H9 (cell line): ENCODE data around the gene PLAC1. TPM values are rescaled to one million over a fixed set of nuclear protein-coding genes. Genes with fewer than 3 reads are reported as not detected.

Source experiments
- DNase-seq: peaks from one replicate; pipeline ENCODE4 v3.0.0-alpha.2; 2017
- H2AFZ ChIP-seq: one replicate; pipeline ENCODE4 v1.6.1; 2013; ENCODE audit warnings: mild to moderate bottlenecking, low read length, control low read depth, moderate library complexity
- H2AK5ac ChIP-seq: 2 replicates; pipeline ENCODE4 v1.6.1; 2013; ENCODE audit warnings: low read length, control low read depth, mixed read lengths; ENCODE audit not compliant: insufficient read length
- H2BK120ac ChIP-seq: one replicate; pipeline ENCODE4 v1.6.1; 2013; ENCODE audit warnings: low read depth, mild to moderate bottlenecking, low read length, control low read depth, inconsistent platforms; ENCODE audit not compliant: poor library complexity, severe bottlenecking
- H2BK12ac ChIP-seq: 2 replicates; pipeline ENCODE4 v1.6.1; 2013; ENCODE audit warnings: low read length, control low read depth, mixed read lengths, low read depth; ENCODE audit not compliant: insufficient read length
- H2BK15ac ChIP-seq: 2 replicates; pipeline ENCODE4 v1.6.1; 2013; ENCODE audit warnings: low read depth, low read length, control low read depth
- H2BK20ac ChIP-seq: one replicate; pipeline ENCODE4 v1.6.1; 2013; ENCODE audit warnings: low read depth, mild to moderate bottlenecking, low read length, control low read depth, inconsistent platforms; ENCODE audit not compliant: poor library complexity, severe bottlenecking
- H2BK5ac ChIP-seq: 2 replicates; pipeline ENCODE4 v1.6.1; 2013; ENCODE audit warnings: low read length, control low read depth, mixed read lengths; ENCODE audit not compliant: insufficient read length
- H3K14ac ChIP-seq: 2 replicates; pipeline ENCODE4 v1.6.1; 2013; ENCODE audit warnings: low read length, control low read depth; ENCODE audit not compliant: insufficient read depth
- H3K18ac ChIP-seq: 2 replicates; pipeline ENCODE4 v1.6.1; 2013; ENCODE audit warnings: low read depth, mild to moderate bottlenecking, mixed read lengths, low read length, control low read depth; ENCODE audit not compliant: insufficient read length
- H3K23ac ChIP-seq: 2 replicates; pipeline ENCODE4 v1.6.1; 2013; ENCODE audit warnings: low read length, control low read depth, mixed read lengths, low read depth; ENCODE audit not compliant: insufficient read length
- H3K23me2 ChIP-seq: 2 replicates; pipeline ENCODE4 v1.6.1; 2013; ENCODE audit warnings: low read depth, mild to moderate bottlenecking, mixed read lengths, low read length, control low read depth; ENCODE audit not compliant: insufficient read length, poor library complexity, severe bottlenecking
- H3K27ac ChIP-seq: 2 replicates; pipeline ENCODE4 v1.5.1; 2013; ENCODE audit warnings: low read length, control low read depth, mixed read lengths, low read depth; ENCODE audit not compliant: insufficient read length
- H3K27me3 ChIP-seq: 2 replicates; pipeline ENCODE4 v1.6.1; 2013; ENCODE audit warnings: low read length, control low read depth, inconsistent platforms; ENCODE audit not compliant: insufficient read depth
- H3K4ac ChIP-seq: 2 replicates; pipeline ENCODE4 v1.6.1; 2013; ENCODE audit warnings: low read depth, mild to moderate bottlenecking, control low read depth, inconsistent platforms, low read length, moderate library complexity
- H3K4me1 ChIP-seq: 2 replicates; pipeline ENCODE4 v1.6.1; 2013; ENCODE audit warnings: low read length, control low read depth, inconsistent platforms; ENCODE audit not compliant: insufficient read depth
- H3K4me2 ChIP-seq: 2 replicates; pipeline ENCODE4 v1.6.1; 2013; ENCODE audit warnings: low read length, control low read depth, mixed read lengths; ENCODE audit not compliant: insufficient read length, insufficient read depth
- H3K56ac ChIP-seq: 2 replicates; pipeline ENCODE4 v1.6.1; 2013; ENCODE audit warnings: low read depth, mild to moderate bottlenecking, mixed read lengths, low read length, control low read depth; ENCODE audit not compliant: insufficient read length
- H3K79me1 ChIP-seq: 2 replicates; pipeline ENCODE4 v1.6.1; 2013; ENCODE audit warnings: low read depth, mild to moderate bottlenecking, moderate library complexity, low read length, control low read depth, inconsistent platforms; ENCODE audit not compliant: insufficient read depth, poor library complexity, severe bottlenecking
- H3K79me2 ChIP-seq: 2 replicates; pipeline ENCODE4 v1.6.1; 2013; ENCODE audit warnings: low read length, control low read depth, inconsistent platforms; ENCODE audit not compliant: insufficient read depth
- H3K9ac ChIP-seq: 2 replicates; pipeline ENCODE4 v1.6.1; 2013; ENCODE audit warnings: low read length, control low read depth, mixed read lengths; ENCODE audit not compliant: insufficient read length; ENCODE audit errors: extremely low read depth
- H3K9me3 ChIP-seq: one replicate; pipeline ENCODE4 v1.6.1; 2013; ENCODE audit warnings: low read depth, low read length, inconsistent platforms; ENCODE audit not compliant: control insufficient read depth
- H3T11ph ChIP-seq: one replicate; pipeline ENCODE4 v1.6.1; 2013; ENCODE audit warnings: mild to moderate bottlenecking, low read length, control low read depth, inconsistent platforms
- H4K20me1 ChIP-seq: one replicate; pipeline ENCODE4 v1.6.1; 2013; ENCODE audit not compliant: control insufficient read depth, insufficient read length, insufficient read depth
- H4K5ac ChIP-seq: 2 replicates; pipeline ENCODE4 v1.6.1; 2013; ENCODE audit warnings: low read depth, mild to moderate bottlenecking, mixed read lengths, low read length, control low read depth; ENCODE audit not compliant: insufficient read length
- H4K8ac ChIP-seq: replicated peaks from 2 replicates; pipeline ENCODE4 v1.6.1; 2013; ENCODE audit warnings: low read length, control low read depth, mixed read lengths, low read depth; ENCODE audit not compliant: insufficient read length
- H4K91ac ChIP-seq: 2 replicates; pipeline ENCODE4 v1.6.1; 2013; ENCODE audit warnings: low read depth, mild to moderate bottlenecking, moderate library complexity, mixed read lengths, low read length, control low read depth; ENCODE audit not compliant: insufficient read length
- H3K27ac Mint-ChIP-seq, 3 experiments: 2 replicates in 2 of 3; 3 replicates in 1 of 3; pipeline ENCODE4 v1.8.0; 2020 to 2021; ENCODE audit warnings: mixed read lengths in 3 of 3, mild to moderate bottlenecking in 1 of 3, moderate library complexity in 1 of 3
- H3K27me3 Mint-ChIP-seq: 2 replicates; pipeline ENCODE4 v1.8.0; 2021; ENCODE audit warnings: low read depth, mild to moderate bottlenecking, moderate library complexity, mixed read lengths
- H3K36me3 Mint-ChIP-seq, 3 experiments: 2 replicates in 2 of 3; 3 replicates in 1 of 3; pipeline ENCODE4 v1.8.0; 2020 to 2021; ENCODE audit warnings: low read depth in 3 of 3, mixed read lengths in 3 of 3; ENCODE audit not compliant: insufficient read depth in 1 of 3
- H3K4me1 Mint-ChIP-seq, 2 experiments: 2 replicates each; pipeline ENCODE4 v1.8.0; 2020; ENCODE audit warnings: mixed read lengths in 2 of 2
- H3K4me3 Mint-ChIP-seq, 2 experiments: 2 replicates in 1 of 2; 3 replicates in 1 of 2; pipeline ENCODE4 v1.8.0; 2020 to 2021; ENCODE audit warnings: mild to moderate bottlenecking in 2 of 2, mixed read lengths in 2 of 2, moderate library complexity in 1 of 2
- H3K9me3 Mint-ChIP-seq, 2 experiments: 2 replicates in 1 of 2; 3 replicates in 1 of 2; pipeline ENCODE4 v1.8.0; 2020; ENCODE audit warnings: mild to moderate bottlenecking in 2 of 2, mixed read lengths in 2 of 2, moderate library complexity in 1 of 2
- WGBS: extraction: QIAGEN DNeasy Blood & Tissue Kit; methylation state at CpG from one replicate; pipeline ENCODE4 v1.1.7; 2013; ENCODE audit warnings: missing lambda C conversion rate, low lambda C conversion rate, mixed read lengths; ENCODE audit not compliant: insufficient read length; ENCODE audit errors: extremely low coverage; 5-methylcytosine and 5-hydroxymethylcytosine counted together
- total RNA-seq: library from RNA; stranded (reverse); gene quantifications from 2 replicates; pipeline ENCODE4 v1.2.1, GENCODE V29; 2021
- TF ChIP-seq, protein P1 (sequence below): fragments of 200-600 bp; sonication (generic); conservative IDR thresholded peaks from 3 replicates; pipeline ENCODE4 v1.8.0; 2021; ENCODE audit warnings: antibody characterized with exemption, mild to moderate bottlenecking

The PLAC1 gene
- total RNA-seq, 1 experiment from 2014 or later: 0.68 TPM

DNA sequence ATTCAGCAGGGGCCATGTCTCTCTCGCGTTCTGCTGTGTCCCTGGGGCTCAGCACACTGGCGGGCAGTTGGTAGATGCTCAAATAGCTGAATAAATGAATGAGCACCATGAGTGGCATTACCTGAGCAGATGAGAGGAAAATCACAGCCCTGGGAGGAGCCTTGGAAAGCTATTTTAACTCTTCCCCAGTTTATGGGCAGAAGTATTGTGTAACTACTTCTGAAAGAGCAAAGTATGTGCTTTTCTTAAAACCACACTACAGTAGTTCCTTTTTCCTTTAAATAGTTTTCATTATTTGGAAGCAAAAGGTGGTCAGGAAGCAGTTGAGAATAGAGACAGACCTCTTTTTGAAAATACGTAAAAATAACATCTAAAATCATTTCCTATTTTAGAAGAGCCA is 3.0 kb upstream of the PLAC1 start:
- H3K4me1 Mint-ChIP-seq: peaks cover 14 to 21% of the 10 kb centered on the region in 2 experiments; a peak in 3 of 4 replicates
- no peaks in the 10 kb centered on the region for H3K79me2 ChIP-seq
- no peak overlapping the region for H3T11ph ChIP-seq
- H2BK15ac ChIP-seq: no peak overlapping the region
- H2AFZ ChIP-seq: no peak overlapping the region
- no peak overlapping the region for H4K91ac ChIP-seq
- TF ChIP-seq, protein P1, sequence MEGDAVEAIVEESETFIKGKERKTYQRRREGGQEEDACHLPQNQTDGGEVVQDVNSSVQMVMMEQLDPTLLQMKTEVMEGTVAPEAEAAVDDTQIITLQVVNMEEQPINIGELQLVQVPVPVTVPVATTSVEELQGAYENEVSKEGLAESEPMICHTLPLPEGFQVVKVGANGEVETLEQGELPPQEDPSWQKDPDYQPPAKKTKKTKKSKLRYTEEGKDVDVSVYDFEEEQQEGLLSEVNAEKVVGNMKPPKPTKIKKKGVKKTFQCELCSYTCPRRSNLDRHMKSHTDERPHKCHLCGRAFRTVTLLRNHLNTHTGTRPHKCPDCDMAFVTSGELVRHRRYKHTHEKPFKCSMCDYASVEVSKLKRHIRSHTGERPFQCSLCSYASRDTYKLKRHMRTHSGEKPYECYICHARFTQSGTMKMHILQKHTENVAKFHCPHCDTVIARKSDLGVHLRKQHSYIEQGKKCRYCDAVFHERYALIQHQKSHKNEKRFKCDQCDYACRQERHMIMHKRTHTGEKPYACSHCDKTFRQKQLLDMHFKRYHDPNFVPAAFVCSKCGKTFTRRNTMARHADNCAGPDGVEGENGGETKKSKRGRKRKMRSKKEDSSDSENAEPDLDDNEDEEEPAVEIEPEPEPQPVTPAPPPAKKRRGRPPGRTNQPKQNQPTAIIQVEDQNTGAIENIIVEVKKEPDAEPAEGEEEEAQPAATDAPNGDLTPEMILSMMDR: no peak
- no peak overlapping the region for H3K27ac ChIP-seq
- H3K14ac ChIP-seq: no peak overlapping the region
- H3K23ac ChIP-seq: no peak overlapping the region
- no peak overlapping the region for H2BK12ac ChIP-seq
- H4K5ac ChIP-seq: no peak overlapping the region
- no peak overlapping the region for H4K8ac ChIP-seq
- H3K56ac ChIP-seq: no peak overlapping the region
- WGBS: no CpG with 5 or more reads among the region's 4 CpGs
- peaks cover 1% of the 10 kb centered on the region for H3K27me3 Mint-ChIP-seq
- no peaks in the 10 kb centered on the region; a peak in 2 of 7 replicates for H3K36me3 Mint-ChIP-seq
- no peak overlapping the region for H3K4me2 ChIP-seq
- H2BK5ac ChIP-seq: no peak overlapping the region
- no peak overlapping the region for H3K18ac ChIP-seq
- no peak overlapping the region for H2BK120ac ChIP-seq
- no peaks in the 10 kb centered on the region for H4K20me1 ChIP-seq
- H3K9me3 Mint-ChIP-seq: peaks cover 0 to 57% of the 10 kb centered on the region in 2 experiments; a peak in 2 of 5 replicates
- H3K4me1 ChIP-seq: peaks cover 2% of the 10 kb centered on the region; the same call in 1 of the 2 replicates
- H3K4me3 Mint-ChIP-seq: no peak overlapping the region
- no peak overlapping the region for H3K9ac ChIP-seq
- H3K4ac ChIP-seq: no peak overlapping the region
- H3K23me2 ChIP-seq: no peaks in the 10 kb centered on the region
- DNase-seq: no peak
- no peaks in the 10 kb centered on the region for H3K27me3 ChIP-seq
- H3K79me1 ChIP-seq: no peaks in the 10 kb centered on the region
- H3K9me3 ChIP-seq: no peaks in the 10 kb centered on the region
- no peak overlapping the region for H2BK20ac ChIP-seq
- no peak overlapping the region for H3K27ac Mint-ChIP-seq
- no peak overlapping the region for H2AK5ac ChIP-seq
